CD14-positive monocyte (primary cell): ENCODE results near the gene RGMB. TPM values are rescaled to one million over a fixed set of nuclear protein-coding genes. Genes with fewer than 3 reads are reported as not detected.

ENCODE experiments used
- DNase-seq, 3 donors: peaks; one replicate each; pipeline ENCODE4 v3.0.0-alpha.2; 2011 to 2022
- H2AFZ ChIP-seq: 2 replicates; pipeline ENCODE4 v1.6.0; 2012; ENCODE audit warnings: mild to moderate bottlenecking, low read depth, low read length, inconsistent platforms; ENCODE audit not compliant: insufficient read depth, poor library complexity, severe bottlenecking
- H3K27ac ChIP-seq, 2 donors: 1 replicate in 1 of 2; 2 replicates in 1 of 2; pipeline ENCODE4 v1.5.1; 2012 to 2013; ENCODE audit warnings: low read length in 2 of 2, control low read depth in 1 of 2, inconsistent platforms in 1 of 2, low read depth in 1 of 2, mild to moderate bottlenecking in 1 of 2
- H3K27me3 ChIP-seq, 2 donors: one replicate each; pipeline versions ENCODE4 v1.6.0 to v1.6.1; 2011 to 2013; ENCODE audit warnings: low read length in 2 of 2; ENCODE audit not compliant: control insufficient read depth in 2 of 2, insufficient read depth in 2 of 2
- H3K36me3 ChIP-seq, 2 donors: replicated peaks in 1 of 2; 1 replicate in 1 of 2; 2 replicates in 1 of 2; pipeline versions ENCODE4 v1.5.1 to v1.6.1; 2012 to 2013; ENCODE audit warnings: low read length in 2 of 2, control low read depth in 1 of 2, inconsistent platforms in 1 of 2, mild to moderate bottlenecking in 1 of 2; ENCODE audit not compliant: insufficient read depth in 2 of 2, control insufficient read depth in 1 of 2
- H3K4me1 ChIP-seq, 2 donors: 1 replicate in 1 of 2; 2 replicates in 1 of 2; pipeline versions ENCODE4 v1.5.1 to v1.6.1; 2012 to 2013; ENCODE audit warnings: low read length in 2 of 2, control low read depth in 1 of 2, inconsistent platforms in 1 of 2, mild to moderate bottlenecking in 1 of 2, moderate library complexity in 1 of 2; ENCODE audit not compliant: insufficient read depth in 2 of 2, control insufficient read depth in 1 of 2
- H3K4me2 ChIP-seq: replicated peaks from 2 replicates; pipeline ENCODE3; 2012; ENCODE audit warnings: low read length, moderate library complexity, mild to moderate bottlenecking; ENCODE audit not compliant: poor library complexity, severe bottlenecking; ENCODE audit errors: extremely low read depth
- H3K4me3 ChIP-seq, 3 experiments: fragments of 200-600 bp in 1 of 3; sonication (generic) in 1 of 3; replicated peaks in 1 of 3; 1 replicate in 2 of 3; 2 replicates in 1 of 3; pipeline ENCODE4 v1.5.1; 2011 to 2013; ENCODE audit warnings: low read length in 3 of 3, mild to moderate bottlenecking in 3 of 3, control low read depth in 2 of 3, low read depth in 2 of 3, inconsistent platforms in 1 of 3, moderate library complexity in 1 of 3
- H3K79me2 ChIP-seq: 2 replicates; pipeline ENCODE4 v1.6.0; 2012; ENCODE audit warnings: mild to moderate bottlenecking, control low read depth, inconsistent platforms, low read length, moderate library complexity; ENCODE audit not compliant: insufficient read depth
- H3K9ac ChIP-seq: 2 replicates; pipeline ENCODE4 v1.6.0; 2017; ENCODE audit warnings: low read length, mild to moderate bottlenecking; ENCODE audit not compliant: insufficient read depth, poor library complexity, severe bottlenecking
- H3K9me3 ChIP-seq, 2 donors: replicated peaks in 1 of 2; 1 replicate in 1 of 2; 2 replicates in 1 of 2; pipeline versions ENCODE4 v1.5.1 to v1.6.1; 2012 to 2013; ENCODE audit warnings: low read length in 2 of 2, control low read depth in 1 of 2; ENCODE audit not compliant: control insufficient read depth in 1 of 2, insufficient read depth in 1 of 2
- H4K20me1 ChIP-seq: 2 replicates; pipeline ENCODE4 v1.6.0; 2012; ENCODE audit warnings: mild to moderate bottlenecking, low read length, control low read depth, moderate library complexity; ENCODE audit not compliant: insufficient read depth
- H3K27ac Mint-ChIP-seq, 7 donors: one replicate each; pipeline ENCODE4 v1.8.0; 2020; ENCODE audit warnings: mild to moderate bottlenecking in 7 of 7, mixed read lengths in 7 of 7, moderate library complexity in 6 of 7, inconsistent platforms in 2 of 7
- H3K27me3 Mint-ChIP-seq, 3 donors: one replicate each; pipeline ENCODE4 v1.8.0; 2021 to 2022; ENCODE audit warnings: low read depth in 3 of 3, mild to moderate bottlenecking in 3 of 3, mixed read lengths in 3 of 3, moderate library complexity in 3 of 3, inconsistent platforms in 1 of 3
- H3K36me3 Mint-ChIP-seq, 2 donors: one replicate each; pipeline ENCODE4 v1.8.0; 2020; ENCODE audit warnings: mixed read lengths in 2 of 2, inconsistent platforms in 1 of 2, mild to moderate bottlenecking in 1 of 2
- H3K4me1 Mint-ChIP-seq: one replicate; pipeline ENCODE4 v1.8.0; 2020; ENCODE audit warnings: mild to moderate bottlenecking, mixed read lengths
- H3K4me3 Mint-ChIP-seq, 2 donors: one replicate each; pipeline ENCODE4 v1.8.0; 2020; ENCODE audit warnings: mild to moderate bottlenecking in 2 of 2, mixed read lengths in 2 of 2, moderate library complexity in 1 of 2
- H3K9me3 Mint-ChIP-seq, 7 donors: one replicate each; pipeline ENCODE4 v1.8.0; 2020 to 2022; ENCODE audit warnings: mixed read lengths in 7 of 7, mild to moderate bottlenecking in 6 of 7, moderate library complexity in 6 of 7, inconsistent platforms in 2 of 7
- CTCF ChIP-seq: fragments of 200-600 bp; IDR thresholded peaks from one replicate; pipeline ENCODE4 v1.8.0; 2022; ENCODE audit warnings: antibody characterized with exemption, mild to moderate bottlenecking
- WGBS: methylation state at CpG from one replicate; pipeline ENCODE4 v1.1.5; 2013; ENCODE audit warnings: missing lambda C conversion rate; ENCODE audit not compliant: insufficient coverage; 5-methylcytosine and 5-hydroxymethylcytosine counted together
- intact Hi-C, 2 donors: fragments of 100-400 bp; cut with micrococcal nuclease; formaldehyde crosslinking; loops; one replicate each; pipeline versions ENCODE4 v1.15.0 to v1.15.1; 2023
- polyA plus RNA-seq, 3 donors: library from polyadenylated mRNA; depleted of rRNA in 1 of 3; unstranded in 2 of 3; stranded (reverse) in 1 of 3; fragments of 300-500 nt in 2 of 3; fragments of >200 nt in 1 of 3; fragmentation: Illumina TruSeq in 2 of 3; gene quantifications; 1 replicate in 2 of 3; 2 replicates in 1 of 3; pipeline ENCODE4 v1.2.3, GENCODE V29; 2012 to 2021

RGMB gene
- polyA plus RNA-seq, 3 donors: 0.12 to 0.17 TPM; not detected in 1

GRCh38 chr5:98768960-98769209 lies 4.6 kb upstream of the RGMB start:
- Mint-ChIP-seq H3K4me1 (peaks cover 46% of the 10 kb centered on the region), H3K4me3 (peak overlapping the region; percentile 89 to 91)

GRCh38 chr5:98769210-98769958 lies 4.1 kb upstream of the RGMB start:
- peak; percentile 43 for TF ChIP-seq CTCF
- H2AFZ ChIP-seq: peak overlapping the region; percentile 69
- no peaks in the 10 kb centered on the region for H3K36me3 ChIP-seq
- Mint-ChIP-seq H3K4me3 (peak overlapping the region; percentile 89 to 98), H3K27me3 (peaks cover 69 to 90% (median 78%) of the 10 kb centered on the region in 3 donors), H3K9me3 (peaks cover 7 to 47% (median 36%) of the 10 kb centered on the region in 7 donors), H3K4me1 (peaks cover 47% of the 10 kb centered on the region), H3K27ac (no peak overlapping the region), H3K36me3 (peaks cover 12 to 18% of the 10 kb centered on the region in 2 donors)
- WGBS: 1% methylated on average over 43 of the region's 55 CpGs
- H3K79me2 ChIP-seq: no peaks in the 10 kb centered on the region
- H3K9ac ChIP-seq: peak overlapping the region; percentile 15
- peaks cover 8 to 14% of the 10 kb centered on the region in 2 donors for H3K9me3 ChIP-seq
- peaks cover 53 to 89% of the 10 kb centered on the region in 2 donors for H3K27me3 ChIP-seq
- intact Hi-C loops: no loop called here
- peak overlapping the region; percentile 57 to 84 (median 61) for H3K4me3 ChIP-seq
- H3K4me1 ChIP-seq: peaks cover 48 to 57% of the 10 kb centered on the region in 2 donors
- peak overlapping the region; percentile 98 for H3K4me2 ChIP-seq
- DNase-seq: peak in 2 of 3 donors; percentile 1 to 27
- no peaks in the 10 kb centered on the region for H4K20me1 ChIP-seq
- no peak overlapping the region for H3K27ac ChIP-seq

More at GRCh38 chr5:98768960-98769209, 4.6 kb upstream of the RGMB start:
- no peaks in the 10 kb centered on the region for H3K79me2 ChIP-seq
- H2AFZ ChIP-seq: peak overlapping the region; percentile 69
- Mint-ChIP-seq H3K27me3 (peaks cover 66 to 90% (median 79%) of the 10 kb centered on the region in 3 donors), H3K9me3 (peaks cover 7 to 45% (median 35%) of the 10 kb centered on the region in 7 donors), H3K27ac (no peak overlapping the region), H3K36me3 (peaks cover 12 to 16% of the 10 kb centered on the region in 2 donors)
- no peak for TF ChIP-seq CTCF
- H3K4me2 ChIP-seq: peak overlapping the region; percentile 98
- H3K9ac ChIP-seq: peak overlapping the region; percentile 9
- no peaks in the 10 kb centered on the region for H4K20me1 ChIP-seq
- no peak overlapping the region for H3K27ac ChIP-seq
- H3K4me1 ChIP-seq: peaks cover 44 to 52% of the 10 kb centered on the region in 2 donors
- H3K9me3 ChIP-seq: peaks cover 8 to 14% of the 10 kb centered on the region in 2 donors
- DNase-seq: no peak
- intact Hi-C loops: no loop called here
- H3K36me3 ChIP-seq: no peaks in the 10 kb centered on the region
- H3K4me3 ChIP-seq: peak overlapping the region in 1 of 3 experiments; percentile 84
- under 1% methylated on average over 22 of the region's 31 CpGs for WGBS
- H3K27me3 ChIP-seq: peaks cover 52 to 87% of the 10 kb centered on the region in 2 donors
